WTC11 (cell line): Measurements from ENCODE around the gene MBNL1. TPM values are rescaled to one million over a fixed set of nuclear protein-coding genes. Genes with fewer than 3 reads are reported as not detected.

Experiments
- ATAC-seq: fragments of 200-7000 bp; cut with Tn5 transposase; 2 replicates; pipeline ENCODE4 v1.10.0; 2021; ENCODE audit warnings: mild to moderate bottlenecking, moderate library complexity
- CTCF ChIA-PET: fragments of 300-600 bp; sonication (Branson Sonifier 250); formaldehyde crosslinking; loops from one replicate; lab custom pipeline; 2021; ENCODE audit warnings: antibody characterized with exemption; lab: Charles Lee
- POLR2A ChIA-PET: fragments of 350-600 bp; sonication (Branson Sonifier 250); formaldehyde crosslinking; loops from one replicate; lab custom pipeline; 2021; ENCODE audit warnings: antibody characterized with exemption; lab: Charles Lee
- DNase-seq: peaks from one replicate; pipeline ENCODE4 v3.0.0; 2021; ENCODE audit warnings: low spot score
- H3K27ac Mint-ChIP-seq: 2 replicates; pipeline ENCODE4 v1.8.0; 2021; ENCODE audit warnings: mixed read lengths
- H3K27me3 Mint-ChIP-seq: 2 replicates; pipeline ENCODE4 v1.8.0; 2021; ENCODE audit warnings: low read depth, mild to moderate bottlenecking, moderate library complexity, mixed read lengths
- H3K36me3 Mint-ChIP-seq: 2 replicates; pipeline ENCODE4 v1.8.0; 2021; ENCODE audit warnings: mixed read lengths
- H3K4me1 Mint-ChIP-seq: 2 replicates; pipeline ENCODE4 v1.8.0; 2022; ENCODE audit warnings: mixed read lengths
- H3K4me3 Mint-ChIP-seq: 2 replicates; pipeline ENCODE4 v1.8.0; 2021; ENCODE audit warnings: mild to moderate bottlenecking, moderate library complexity, mixed read lengths
- H3K9me3 Mint-ChIP-seq: 2 replicates; pipeline ENCODE4 v1.8.0; 2021; ENCODE audit warnings: mixed read lengths
- CREM ChIP-seq: sonication (generic); formaldehyde crosslinking; IDR thresholded peaks from 2 replicates; pipeline ENCODE4 v1.8.1; 2022; ENCODE audit warnings: mild to moderate bottlenecking, missing genetic modification reagents, moderate library complexity
- ERG ChIP-seq: fragments of 250-450 bp; sonication (Bioruptor Pico); IDR thresholded peaks from 2 replicates; pipeline ENCODE4 v1.8.0; 2021; ENCODE audit warnings: mild to moderate bottlenecking
- ETV6 ChIP-seq: sonication (generic); formaldehyde crosslinking; IDR thresholded peaks from 2 replicates; pipeline ENCODE4 v1.8.1; 2022; ENCODE audit warnings: mild to moderate bottlenecking, missing genetic modification reagents
- FOXK1 ChIP-seq: sonication (generic); formaldehyde crosslinking; IDR thresholded peaks from 2 replicates; pipeline ENCODE4 v1.8.0; 2022; ENCODE audit warnings: mild to moderate bottlenecking, moderate library complexity, missing genetic modification reagents
- FOXP1 ChIP-seq: sonication (generic); formaldehyde crosslinking; IDR thresholded peaks from 2 replicates; pipeline ENCODE4 v1.8.0; 2022; ENCODE audit warnings: missing genetic modification reagents, mild to moderate bottlenecking, moderate library complexity, borderline replicate concordance
- GTF2I ChIP-seq: fragments of 250-450 bp; sonication (Bioruptor Pico); conservative IDR thresholded peaks from 2 replicates; pipeline ENCODE4 v1.4.0; 2021; ENCODE audit warnings: mild to moderate bottlenecking
- HMGXB4 ChIP-seq: sonication (generic); formaldehyde crosslinking; IDR thresholded peaks from 2 replicates; pipeline ENCODE4 v1.8.1; 2023; ENCODE audit warnings: mild to moderate bottlenecking, moderate library complexity, missing genetic modification reagents
- JAZF1 ChIP-seq: fragments of 250-450 bp; sonication (Bioruptor Pico); IDR thresholded peaks from 2 replicates; pipeline ENCODE4 v1.9.0; 2021; ENCODE audit warnings: moderate library complexity, mild to moderate bottlenecking, inconsistent platforms
- MAX ChIP-seq: sonication (generic); formaldehyde crosslinking; IDR thresholded peaks from 2 replicates; pipeline ENCODE4 v1.8.0; 2022; ENCODE audit warnings: mild to moderate bottlenecking, missing genetic modification reagents
- MLX ChIP-seq: sonication (generic); formaldehyde crosslinking; IDR thresholded peaks from 2 replicates; pipeline ENCODE4 v1.8.1; 2023; ENCODE audit warnings: mild to moderate bottlenecking, missing genetic modification reagents, moderate library complexity
- SMAD3 ChIP-seq: sonication (generic); formaldehyde crosslinking; IDR thresholded peaks from 2 replicates; pipeline ENCODE4 v1.8.0; 2022; ENCODE audit warnings: missing genetic modification reagents, mild to moderate bottlenecking, borderline replicate concordance
- SMAD4 ChIP-seq: sonication (generic); formaldehyde crosslinking; IDR thresholded peaks from 2 replicates; pipeline ENCODE4 v1.8.0; 2022; ENCODE audit warnings: mild to moderate bottlenecking, missing genetic modification reagents
- TCF7 ChIP-seq: sonication (generic); formaldehyde crosslinking; IDR thresholded peaks from 2 replicates; pipeline ENCODE4 v1.8.0; 2022; ENCODE audit warnings: mild to moderate bottlenecking, low read depth, missing genetic modification reagents, moderate library complexity
- USF1 ChIP-seq: sonication (generic); formaldehyde crosslinking; IDR thresholded peaks from 2 replicates; pipeline ENCODE4 v1.8.0; 2022; ENCODE audit warnings: mild to moderate bottlenecking, missing genetic modification reagents
- ZNF138 ChIP-seq: sonication (generic); formaldehyde crosslinking; conservative IDR thresholded peaks from 2 replicates; pipeline ENCODE4 v1.8.1; 2022; ENCODE audit warnings: mild to moderate bottlenecking, moderate library complexity, missing genetic modification reagents
- ZNF232 ChIP-seq: sonication (generic); formaldehyde crosslinking; IDR thresholded peaks from 2 replicates; pipeline ENCODE4 v1.8.0; 2022; ENCODE audit warnings: mild to moderate bottlenecking, missing genetic modification reagents
- ZNF263 ChIP-seq: sonication (generic); formaldehyde crosslinking; IDR thresholded peaks from 2 replicates; pipeline ENCODE4 v1.8.1; 2022; ENCODE audit warnings: low read depth, mild to moderate bottlenecking, moderate library complexity, missing genetic modification reagents
- ZNF671 ChIP-seq: fragments of 250-450 bp; sonication (Bioruptor Pico); IDR thresholded peaks from 2 replicates; pipeline ENCODE4 v1.8.0; 2021; ENCODE audit warnings: mild to moderate bottlenecking
- total RNA-seq: library from RNA; stranded (reverse); gene quantifications from 3 replicates; pipeline ENCODE4 v1.2.3, GENCODE V29; 2021

MBNL1 gene
- total RNA-seq, 1 experiment from 2014 or later, result 20.4 TPM

GRCh38 chr3:152403632-152404066 lies 134.9 kb downstream of the MBNL1 start (continued):
- TF ChIP-seq HMGXB4 (CRISPR knock-in tag), result no peak
- TF ChIP-seq CREM (CRISPR knock-in tag), result no peak
- TF ChIP-seq ERG (CRISPR knock-in tag), result no peak
- no peak for TF ChIP-seq FOXK1
- TF ChIP-seq USF1 (CRISPR knock-in tag), result no peak
- TF ChIP-seq ZNF138 (CRISPR knock-in tag), result no peak
- TF ChIP-seq, all 79 proteins: peak for 0

- peaks cover 42% of the 10 kb centered on the region for H3K4me1 Mint-ChIP-seq
- TF ChIP-seq ETV6 (CRISPR knock-in tag) (no peak), CREM (CRISPR knock-in tag) (no peak)
- TF ChIP-seq, all 79 proteins: peak for 0
Observed at GRCh38 chr3:152404976-152405375, 136.2 kb downstream of the MBNL1 start.

GRCh38 chr3:152405915-152406802 lies 137.4 kb downstream of the MBNL1 start:
- CTCF ChIA-PET, result no interaction called here
- peaks cover 42% of the 10 kb centered on the region for H3K4me1 Mint-ChIP-seq
- TF ChIP-seq ZNF263 (CRISPR knock-in tag), result no peak
- no peak for TF ChIP-seq ZNF671
- POLR2A ChIA-PET, result no interaction called here
- DNase-seq (no peak), ATAC-seq (peak; percentile 48)
- H3K27me3 Mint-ChIP-seq, result no peaks in the 10 kb centered on the region
- no peak overlapping the region for H3K4me3 Mint-ChIP-seq
- H3K9me3 Mint-ChIP-seq, result no peaks in the 10 kb centered on the region
- no peaks in the 10 kb centered on the region for H3K36me3 Mint-ChIP-seq
- H3K27ac Mint-ChIP-seq, result peak overlapping the region; percentile 77

More at GRCh38 chr3:152404976-152405375, 136.2 kb downstream of the MBNL1 start:
- ATAC-seq (no peak), DNase-seq (no peak)
- no peak overlapping the region for H3K27ac Mint-ChIP-seq
- ChIA-PET POLR2A (no interaction called here), CTCF (no interaction called here)
- H3K36me3 Mint-ChIP-seq, result no peaks in the 10 kb centered on the region
- no peak overlapping the region for H3K4me3 Mint-ChIP-seq
- H3K9me3 Mint-ChIP-seq, result no peaks in the 10 kb centered on the region
- H3K27me3 Mint-ChIP-seq, result no peaks in the 10 kb centered on the region

- H3K27me3 Mint-ChIP-seq, result no peaks in the 10 kb centered on the region
Observed at GRCh38 chr3:152413240-152413639, 144.5 kb downstream of the MBNL1 start.

More at GRCh38 chr3:152413240-152413639, 144.5 kb downstream of the MBNL1 start:
- no peak for DNase-seq
- peaks cover 11% of the 10 kb centered on the region for H3K36me3 Mint-ChIP-seq
- TF ChIP-seq JAZF1 (no peak), FOXP1 (CRISPR knock-in tag) (no peak), SMAD4 (CRISPR knock-in tag) (no peak), GTF2I (CRISPR knock-in tag) (no peak), ZNF232 (CRISPR knock-in tag) (no peak), MAX (CRISPR knock-in tag) (no peak), ZNF263 (CRISPR knock-in tag) (no peak), TCF7 (CRISPR knock-in tag) (no peak), MLX (no peak), SMAD3 (CRISPR knock-in tag) (no peak)
- TF ChIP-seq, all 79 proteins: peak for 0
- CTCF ChIA-PET, result no interaction called here
- POLR2A ChIA-PET, result interaction anchor here (0.5 kb wide), 1 partner anchor 393 kb away, joined by 3 read pairs; no protein-coding TSS in a partner anchor
- H3K27ac Mint-ChIP-seq, result no peak overlapping the region
- no peak for ATAC-seq
- no peak overlapping the region for H3K4me3 Mint-ChIP-seq
- H3K9me3 Mint-ChIP-seq, result no peaks in the 10 kb centered on the region
- H3K4me1 Mint-ChIP-seq, result peaks cover 6% of the 10 kb centered on the region; the same call in 1 of the 2 replicates
